GM12864 (cell line): ENCODE measurements around the gene ITPRIP.

Source experiments
- DNase-seq: peaks from one replicate; pipeline ENCODE4 v3.0.0-alpha.2; 2011; ENCODE audit warnings: low read depth
- H3K4me3 ChIP-seq: 2 replicates; pipeline ENCODE4 v1.5.1; 2011; ENCODE audit warnings: mild to moderate bottlenecking, low read depth, low read length, control low read depth
- CTCF ChIP-seq: IDR thresholded peaks from 2 replicates; pipeline ENCODE4 v1.5.1; 2011; ENCODE audit warnings: low read depth, mild to moderate bottlenecking, moderate library complexity, low read length, control low read depth, inconsistent platforms; ENCODE audit errors: missing control alignments

ITPRIP gene

GRCh38 chr10:104336821-104337467 is 1.3 kb downstream of the ITPRIP start:
- no peak for TF ChIP-seq CTCF
- peak overlapping the region; percentile 90 for H3K4me3 ChIP-seq
- no peak for DNase-seq

- TF ChIP-seq CTCF = no peak
- no peak for DNase-seq
- no peak overlapping the region for H3K4me3 ChIP-seq
Measured at GRCh38 chr10:104334965-104335650, 3.2 kb downstream of the ITPRIP start.

GRCh38 chr10:104334561-104334960 is 3.7 kb downstream of the ITPRIP start:
- H3K4me3 ChIP-seq = no peak overlapping the region
- no peak for DNase-seq
- no peak for TF ChIP-seq CTCF

GRCh38 chr10:104333728-104334373 is 4.4 kb downstream of the ITPRIP start:
- TF ChIP-seq CTCF = no peak
- no peak for DNase-seq
- no peak overlapping the region for H3K4me3 ChIP-seq

GRCh38 chr10:104333032-104333727 is 5.1 kb downstream of the ITPRIP start:
- DNase-seq = no peak
- H3K4me3 ChIP-seq = no peak overlapping the region
- no peak for TF ChIP-seq CTCF

- DNase-seq = no peak
- H3K4me3 ChIP-seq = no peak overlapping the region
- no peak for TF ChIP-seq CTCF
Measured at GRCh38 chr10:104332243-104333031, 5.8 kb downstream of the ITPRIP start.
